OCI-LY3 (cell line): ENCODE data around the gene NUDC.

Experiments used
- H2AFZ ChIP-seq: fragments of 200-600, 300-600 bp; shearing (Covaris generic); 2 replicates; pipeline ENCODE4 v1.6.0; 2014; ENCODE audit warnings: antibody characterized with exemption, low read depth, low read length
- H3K27ac ChIP-seq: fragments of 200-600, 300-600 bp; sonication (generic); 2 replicates; pipeline ENCODE4 v1.5.1; 2014; ENCODE audit warnings: mild to moderate bottlenecking, low read length, moderate library complexity, mixed read lengths
- H3K27me3 ChIP-seq: fragments of 200-600, 300-600 bp; sonication (generic); 2 replicates; pipeline ENCODE4 v1.6.1; 2014; ENCODE audit warnings: low read depth, low read length, mixed read lengths
- H3K36me3 ChIP-seq: fragments of 200-600, 300-600 bp; sonication (generic); replicated peaks from 2 replicates; pipeline ENCODE3; 2014; ENCODE audit warnings: low read depth, low read length, mixed read lengths
- H3K4me1 ChIP-seq: fragments of 300-600, 200-600 bp; sonication (generic); 2 replicates; pipeline ENCODE4 v1.6.1; 2014; ENCODE audit warnings: low read length, mixed read lengths
- H3K4me2 ChIP-seq: fragments of 200-600, 300-600 bp; sonication (generic); 2 replicates; pipeline ENCODE4 v1.6.1; 2014; ENCODE audit warnings: low read length, mixed read lengths
- H3K4me3 ChIP-seq: fragments of 300-600, 200-600 bp; sonication (generic); 2 replicates; pipeline ENCODE4 v1.5.1; 2014; ENCODE audit warnings: antibody characterized with exemption, mild to moderate bottlenecking, low read length, moderate library complexity
- H3K79me2 ChIP-seq: fragments of 300-600, 200-600 bp; shearing (Covaris generic); 2 replicates; pipeline ENCODE4 v1.6.1; 2014; ENCODE audit warnings: mild to moderate bottlenecking, low read length, mixed read lengths
- H3K9ac ChIP-seq: fragments of 300-600, 200-600 bp; shearing (Covaris generic); 2 replicates; pipeline ENCODE4 v1.6.0; 2014; ENCODE audit warnings: mild to moderate bottlenecking, low read length, moderate library complexity
- H3K9me3 ChIP-seq: fragments of 200-600, 300-600 bp; shearing (Covaris generic); 2 replicates; pipeline ENCODE4 v1.6.1; 2014; ENCODE audit warnings: low read length, mixed read lengths; ENCODE audit not compliant: insufficient read depth
- H4K20me1 ChIP-seq: fragments of 200-600, 300-600 bp; sonication (generic); 2 replicates; pipeline ENCODE4 v1.6.1; 2016; ENCODE audit warnings: low read length, mixed read lengths; ENCODE audit not compliant: insufficient read depth
- EZH2phosphoT487 ChIP-seq: fragments of 200-600 bp; shearing (Covaris generic); IDR thresholded peaks from 2 replicates; pipeline ENCODE4 v1.6.1; 2018; ENCODE audit warnings: antibody characterized with exemption, mixed run types, low read depth
- TF ChIP-seq, protein P1 (sequence below): fragments of 200-600, 300-600 bp; sonication (generic); IDR thresholded peaks from 2 replicates; pipeline ENCODE4 v1.5.1; 2014; ENCODE audit warnings: antibody characterized with exemption, low read length, low read depth

The NUDC gene

DNA sequence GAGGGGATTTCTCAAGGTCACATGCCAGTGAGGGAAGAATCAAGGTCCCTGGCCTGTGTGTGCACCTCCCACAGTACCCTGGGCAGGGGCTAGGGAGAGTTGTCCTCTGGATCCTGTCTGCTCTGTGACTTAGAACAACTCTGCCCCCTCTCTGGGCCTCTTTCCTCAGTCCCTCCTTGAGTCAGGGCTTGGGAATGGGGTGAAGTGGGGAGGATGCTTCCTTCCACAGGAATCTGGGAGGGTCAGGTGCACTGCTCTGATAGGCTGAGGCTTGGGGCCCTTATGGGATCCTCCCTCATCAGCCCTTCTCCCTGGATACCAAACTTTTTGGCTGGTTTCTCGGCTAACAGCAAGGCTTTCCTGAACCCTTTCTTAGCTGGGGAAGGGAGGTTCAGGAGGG lies 74.5 kb downstream of the NUDC start:
- no peak overlapping the region for H3K9ac ChIP-seq
- no peak overlapping the region for H2AFZ ChIP-seq
- H3K4me1 ChIP-seq: peaks cover 3% of the 10 kb centered on the region; the same call in 1 of the 2 replicates
- 0 out of 2 replicates have a peak, but pooled peaks cover 3% of the 10 kb centered on the region for H3K27me3 ChIP-seq
- no peaks in the 10 kb centered on the region for H3K9me3 ChIP-seq
- no peak overlapping the region for H3K27ac ChIP-seq
- H3K4me3 ChIP-seq: no peak overlapping the region
- no peaks in the 10 kb centered on the region for H4K20me1 ChIP-seq
- TF ChIP-seq, protein P1, sequence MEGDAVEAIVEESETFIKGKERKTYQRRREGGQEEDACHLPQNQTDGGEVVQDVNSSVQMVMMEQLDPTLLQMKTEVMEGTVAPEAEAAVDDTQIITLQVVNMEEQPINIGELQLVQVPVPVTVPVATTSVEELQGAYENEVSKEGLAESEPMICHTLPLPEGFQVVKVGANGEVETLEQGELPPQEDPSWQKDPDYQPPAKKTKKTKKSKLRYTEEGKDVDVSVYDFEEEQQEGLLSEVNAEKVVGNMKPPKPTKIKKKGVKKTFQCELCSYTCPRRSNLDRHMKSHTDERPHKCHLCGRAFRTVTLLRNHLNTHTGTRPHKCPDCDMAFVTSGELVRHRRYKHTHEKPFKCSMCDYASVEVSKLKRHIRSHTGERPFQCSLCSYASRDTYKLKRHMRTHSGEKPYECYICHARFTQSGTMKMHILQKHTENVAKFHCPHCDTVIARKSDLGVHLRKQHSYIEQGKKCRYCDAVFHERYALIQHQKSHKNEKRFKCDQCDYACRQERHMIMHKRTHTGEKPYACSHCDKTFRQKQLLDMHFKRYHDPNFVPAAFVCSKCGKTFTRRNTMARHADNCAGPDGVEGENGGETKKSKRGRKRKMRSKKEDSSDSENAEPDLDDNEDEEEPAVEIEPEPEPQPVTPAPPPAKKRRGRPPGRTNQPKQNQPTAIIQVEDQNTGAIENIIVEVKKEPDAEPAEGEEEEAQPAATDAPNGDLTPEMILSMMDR: no peak
- TF ChIP-seq EZH2phosphoT487: no peak
- no peaks in the 10 kb centered on the region for H3K79me2 ChIP-seq
- no peak overlapping the region for H3K4me2 ChIP-seq
- H3K36me3 ChIP-seq: no peaks in the 10 kb centered on the region
